HL-60 (cell line): ENCODE results near the gene TIPRL.

ENCODE experiments used
- DNase-seq, 2 experiments: peaks; one replicate each; pipeline ENCODE4 v3.0.0-alpha.2; 2010 to 2020; ENCODE audit warnings: low read depth in 1 of 2, low spot score in 1 of 2
- H3K27ac ChIP-seq: fragments of 250-450 bp; sonication (Bioruptor Pico); replicated peaks from 2 replicates; pipeline ENCODE4 v1.5.1; 2020; ENCODE audit warnings: mild to moderate bottlenecking, moderate library complexity
- H3K27me3 ChIP-seq: fragments of 250-450 bp; sonication (Bioruptor Pico); 2 replicates; pipeline ENCODE4 v1.5.1; 2021; ENCODE audit warnings: mild to moderate bottlenecking, moderate library complexity; ENCODE audit not compliant: insufficient read depth, poor library complexity, severe bottlenecking
- H3K4me3 ChIP-seq: replicated peaks from 2 replicates; pipeline ENCODE4 v1.5.1; 2011; ENCODE audit warnings: mild to moderate bottlenecking, control low read depth, low read length; ENCODE audit not compliant: insufficient read depth
- CTCF ChIP-seq: IDR thresholded peaks from one replicate; pipeline ENCODE4 v1.5.1; 2011; ENCODE audit warnings: low read length, control low read depth, inconsistent platforms; ENCODE audit not compliant: insufficient read depth
- GABPA ChIP-seq: IDR thresholded peaks from 2 replicates; pipeline ENCODE4 v1.6.1; 2012; ENCODE audit warnings: low read depth
- POLR2AphosphoS5 ChIP-seq: IDR thresholded peaks from 2 replicates; pipeline ENCODE4 v1.6.1; 2012; ENCODE audit warnings: low read depth
- REST ChIP-seq: IDR thresholded peaks from 2 replicates; pipeline ENCODE4 v1.6.1; 2012; ENCODE audit warnings: low read depth; ENCODE audit not compliant: insufficient replicate concordance
- SPI1 ChIP-seq: IDR thresholded peaks from 2 replicates; pipeline ENCODE4 v1.6.1; 2012; ENCODE audit warnings: low read depth, mild to moderate bottlenecking, borderline replicate concordance

The TIPRL gene

GRCh38 chr1:168236836-168237611 is 58.3 kb downstream of the TIPRL start:
- Histone ChIP-seq H3K27ac (no peak overlapping the region), H3K4me3 (no peak overlapping the region), H3K27me3 (no peaks in the 10 kb centered on the region)
- TF ChIP-seq GABPA (no peak), SPI1 (no peak), POLR2AphosphoS5 (no peak), REST (no peak), CTCF (no peak)
- DNase-seq, result no peak

- no peak for DNase-seq
- H3K27ac ChIP-seq, result no peak overlapping the region
- no peak for TF ChIP-seq GABPA
- TF ChIP-seq CTCF, result no peak
- TF ChIP-seq REST, result no peak
- no peak for TF ChIP-seq SPI1
- TF ChIP-seq POLR2AphosphoS5, result no peak
- H3K27me3 ChIP-seq, result no peaks in the 10 kb centered on the region
- no peak overlapping the region for H3K4me3 ChIP-seq
Measured at GRCh38 chr1:168243198-168243597, 64.4 kb downstream of the TIPRL start.

GRCh38 chr1:168243636-168244212 is 65.0 kb downstream of the TIPRL start:
- TF ChIP-seq REST (no peak), POLR2AphosphoS5 (no peak)
- Histone ChIP-seq H3K27me3 (no peaks in the 10 kb centered on the region), H3K27ac (no peak overlapping the region), H3K4me3 (no peak overlapping the region)
- DNase-seq, result no peak
